GM12875 (cell line): ENCODE data around the gene SLC8A1.

ENCODE experiments used
- H3K4me3 ChIP-seq: one replicate; pipeline ENCODE4 v1.5.1; 2011; ENCODE audit warnings: low read depth, low read length, control low read depth
- TF ChIP-seq, protein P1 (sequence below): IDR thresholded peaks from 2 replicates; pipeline ENCODE4 v1.5.1; 2011; ENCODE audit warnings: low read depth, mild to moderate bottlenecking, control low read depth, inconsistent platforms, low read length, moderate library complexity, borderline replicate concordance; ENCODE audit not compliant: insufficient read depth

SLC8A1 gene

DNA sequence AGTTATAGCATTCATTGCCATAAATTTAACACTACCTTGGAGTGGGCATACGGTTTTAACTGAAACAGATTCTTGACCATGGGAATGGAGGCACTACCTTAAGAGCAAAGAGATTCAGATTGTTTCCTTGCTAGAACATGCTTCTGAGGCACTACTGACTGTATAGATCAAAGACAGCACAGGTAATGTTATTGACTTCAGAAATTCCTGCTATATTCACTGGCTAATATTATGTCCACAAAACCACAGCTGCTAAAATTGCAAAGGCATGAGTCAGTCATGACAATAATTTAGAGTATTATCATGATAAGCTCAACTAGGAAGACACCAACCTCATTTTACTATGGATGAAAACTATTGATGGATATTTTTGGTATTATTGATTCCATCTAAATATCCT lies 39.4 kb downstream of the SLC8A1 start:
- TF ChIP-seq, protein P1, sequence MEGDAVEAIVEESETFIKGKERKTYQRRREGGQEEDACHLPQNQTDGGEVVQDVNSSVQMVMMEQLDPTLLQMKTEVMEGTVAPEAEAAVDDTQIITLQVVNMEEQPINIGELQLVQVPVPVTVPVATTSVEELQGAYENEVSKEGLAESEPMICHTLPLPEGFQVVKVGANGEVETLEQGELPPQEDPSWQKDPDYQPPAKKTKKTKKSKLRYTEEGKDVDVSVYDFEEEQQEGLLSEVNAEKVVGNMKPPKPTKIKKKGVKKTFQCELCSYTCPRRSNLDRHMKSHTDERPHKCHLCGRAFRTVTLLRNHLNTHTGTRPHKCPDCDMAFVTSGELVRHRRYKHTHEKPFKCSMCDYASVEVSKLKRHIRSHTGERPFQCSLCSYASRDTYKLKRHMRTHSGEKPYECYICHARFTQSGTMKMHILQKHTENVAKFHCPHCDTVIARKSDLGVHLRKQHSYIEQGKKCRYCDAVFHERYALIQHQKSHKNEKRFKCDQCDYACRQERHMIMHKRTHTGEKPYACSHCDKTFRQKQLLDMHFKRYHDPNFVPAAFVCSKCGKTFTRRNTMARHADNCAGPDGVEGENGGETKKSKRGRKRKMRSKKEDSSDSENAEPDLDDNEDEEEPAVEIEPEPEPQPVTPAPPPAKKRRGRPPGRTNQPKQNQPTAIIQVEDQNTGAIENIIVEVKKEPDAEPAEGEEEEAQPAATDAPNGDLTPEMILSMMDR, result no peak

DNA sequence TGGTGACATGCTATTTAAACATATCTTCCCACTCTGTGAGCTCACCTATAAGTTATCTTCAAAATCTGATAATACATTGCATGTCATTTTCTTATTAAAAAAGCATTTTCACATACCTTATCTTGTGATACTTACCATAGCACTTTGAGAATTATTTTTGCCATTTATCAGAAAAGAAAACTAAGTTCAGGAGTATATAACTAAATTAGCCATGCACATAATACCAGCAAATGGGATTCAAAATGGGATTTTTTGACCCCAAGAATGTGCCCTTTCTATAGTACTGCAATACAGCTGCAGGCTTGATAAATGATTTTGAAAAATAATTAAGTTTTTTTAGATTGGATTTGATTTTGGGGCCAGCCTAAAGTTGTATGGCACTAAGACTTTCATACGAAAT lies 41.2 kb downstream of the SLC8A1 start:
- no peak overlapping the region for H3K4me3 ChIP-seq
- TF ChIP-seq, protein P1, result no peak

More for the DNA sequence above, 39.4 kb downstream of the SLC8A1 start:
- no peak overlapping the region for H3K4me3 ChIP-seq

DNA sequence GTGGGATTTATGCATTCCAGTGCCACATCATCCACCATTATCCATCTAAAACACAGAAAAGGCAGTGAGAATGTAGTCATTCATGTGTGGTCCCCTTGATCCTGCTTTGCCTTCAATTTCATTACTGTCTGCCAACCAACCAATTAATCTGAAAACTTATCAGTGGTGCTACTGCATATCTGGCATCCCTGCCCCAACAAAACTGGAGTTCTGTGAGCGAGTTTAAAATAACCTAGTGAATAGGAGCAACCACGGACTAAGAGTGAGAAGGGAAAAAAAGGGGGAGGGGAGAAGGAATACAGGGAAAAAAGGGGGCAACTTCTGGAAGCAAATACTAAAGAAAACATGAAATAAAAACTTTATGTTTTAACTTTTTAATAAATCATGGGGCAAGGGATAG lies 42.2 kb downstream of the SLC8A1 start:
- TF ChIP-seq, protein P1, result no peak
- H3K4me3 ChIP-seq, result no peak overlapping the region

DNA sequence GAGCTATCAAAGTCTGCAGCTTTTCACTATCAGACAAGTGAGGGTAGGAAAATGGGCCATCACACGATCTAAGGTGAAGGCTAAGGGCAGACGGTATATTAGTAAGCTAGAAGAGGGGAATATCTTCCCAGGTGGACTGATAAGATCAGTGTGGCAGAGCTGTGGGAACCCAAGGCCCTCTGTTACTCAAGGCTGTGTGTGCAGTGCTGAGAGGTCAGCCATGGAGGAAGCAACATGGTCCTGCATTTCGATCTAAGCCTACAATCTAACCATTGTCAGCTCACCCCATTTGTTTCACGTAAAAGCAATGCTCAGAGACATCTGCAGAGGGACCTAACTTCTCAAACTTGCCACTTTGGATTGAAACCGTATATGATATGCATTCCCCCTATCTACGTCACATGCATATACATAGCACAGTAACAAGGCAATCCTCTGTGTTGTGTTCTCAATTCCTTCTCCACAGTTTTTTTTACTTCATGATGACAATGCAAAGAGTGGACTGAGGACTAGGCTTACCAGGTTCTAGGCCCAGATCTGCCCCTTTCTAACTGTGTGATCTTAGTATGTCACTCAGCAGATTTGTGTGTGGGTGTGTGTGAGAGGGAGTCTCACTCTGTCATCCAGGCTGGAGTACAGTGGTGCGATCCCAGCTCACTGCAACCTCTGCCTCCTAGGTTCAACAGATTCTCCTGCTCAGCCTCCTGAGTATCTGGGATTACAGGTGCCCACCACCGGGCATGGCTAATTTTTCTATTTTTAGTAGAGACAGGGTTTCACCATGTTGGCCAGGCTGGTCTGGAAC lies 45.2 kb downstream of the SLC8A1 start:
- H3K4me3 ChIP-seq, result no peak overlapping the region
- TF ChIP-seq, protein P1, result no peak

DNA sequence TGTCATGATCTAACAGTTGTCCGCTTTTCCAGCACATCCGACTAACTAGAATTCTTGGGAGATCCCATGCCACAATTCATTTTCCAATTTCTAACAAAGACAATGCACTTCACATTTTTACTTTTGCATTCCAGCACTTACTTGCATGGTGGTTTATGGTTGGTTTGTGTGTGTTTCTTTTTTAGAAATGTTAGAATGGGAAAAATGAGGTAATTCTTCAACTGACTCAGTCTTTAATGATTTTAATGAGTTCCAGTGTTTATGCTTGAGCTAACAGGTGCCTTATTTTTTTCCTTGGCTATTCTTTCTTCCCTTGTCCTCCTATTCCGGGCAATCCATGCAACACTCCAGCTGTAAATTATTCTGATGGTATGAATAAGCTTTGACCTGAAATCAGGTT lies 46.4 kb downstream of the SLC8A1 start:
- TF ChIP-seq, protein P1, result no peak
- H3K4me3 ChIP-seq, result no peak overlapping the region

DNA sequence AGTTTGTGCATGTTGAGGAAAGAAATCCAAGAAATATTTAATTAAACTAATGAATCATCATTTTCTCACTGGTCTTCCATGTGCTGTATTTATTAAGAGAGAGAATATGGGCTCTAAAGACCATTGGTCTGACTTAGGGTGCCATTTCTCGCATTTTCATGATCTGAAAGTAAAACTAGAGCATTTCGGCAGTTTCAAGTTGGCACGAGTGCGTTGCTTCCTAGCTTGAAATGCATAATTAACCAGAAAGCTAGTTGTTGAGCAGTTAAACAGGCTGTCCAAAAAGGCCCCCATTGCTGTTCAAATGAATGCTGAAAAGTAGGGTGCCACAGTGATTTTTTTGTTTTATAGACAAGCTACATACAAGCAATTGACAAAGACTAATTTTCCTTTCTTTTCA lies 47.4 kb downstream of the SLC8A1 start:
- TF ChIP-seq, protein P1, result no peak
- H3K4me3 ChIP-seq, result no peak overlapping the region

DNA sequence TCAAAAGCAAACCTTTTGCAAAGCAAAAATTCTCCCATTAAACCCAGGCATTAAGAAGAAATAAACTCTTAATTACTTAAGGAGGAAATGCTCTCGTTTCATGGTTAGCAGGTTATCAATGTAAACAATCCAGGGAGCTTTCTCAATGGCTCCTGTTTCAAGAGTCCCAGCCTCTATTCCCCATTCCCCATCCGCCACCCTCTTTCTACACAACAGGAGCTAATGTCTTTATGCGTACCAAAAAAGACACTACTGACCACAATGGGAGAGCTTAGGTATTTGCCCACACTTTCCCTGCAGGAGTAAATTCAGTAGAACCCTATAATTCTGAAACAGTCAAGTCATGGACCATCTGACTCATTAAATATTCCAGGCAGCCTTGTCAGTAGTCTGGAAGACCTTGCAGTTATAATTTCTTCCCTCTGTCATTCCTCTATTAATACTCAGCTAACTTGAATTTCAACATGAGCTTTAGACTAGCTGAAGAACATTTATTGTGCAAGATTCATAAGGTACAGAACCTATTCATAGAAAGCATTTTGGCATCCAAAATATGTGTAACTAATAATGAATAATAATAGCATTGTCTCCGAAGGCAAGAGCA lies 48.6 kb downstream of the SLC8A1 start:
- TF ChIP-seq, protein P1, result no peak

More for the DNA sequence above, 48.6 kb downstream of the SLC8A1 start:
- no peak overlapping the region for H3K4me3 ChIP-seq
